ENCODE data around the gene PRDM10. TPM values are rescaled to one million over a fixed set of nuclear protein-coding genes. Genes with fewer than 3 reads are reported as not detected.
"Not testable (repeated sequence)": the region's sequence is repeated elsewhere in the genome, so short reads cannot be mapped to it uniquely, and the experiment has no call there.

PRDM10 gene
- total RNA-seq, 1 donor from 2014 or later: 4.9 TPM

- intact Hi-C loops (cut with DNase I): no loop called here
- DNase-seq: no peak
- ATAC-seq (ENCODE audit: poor library complexity): no peak
These were observed 20.2 kb upstream of the PRDM10 start for GRCh38 chr11:130022799-130023198.

DNA sequence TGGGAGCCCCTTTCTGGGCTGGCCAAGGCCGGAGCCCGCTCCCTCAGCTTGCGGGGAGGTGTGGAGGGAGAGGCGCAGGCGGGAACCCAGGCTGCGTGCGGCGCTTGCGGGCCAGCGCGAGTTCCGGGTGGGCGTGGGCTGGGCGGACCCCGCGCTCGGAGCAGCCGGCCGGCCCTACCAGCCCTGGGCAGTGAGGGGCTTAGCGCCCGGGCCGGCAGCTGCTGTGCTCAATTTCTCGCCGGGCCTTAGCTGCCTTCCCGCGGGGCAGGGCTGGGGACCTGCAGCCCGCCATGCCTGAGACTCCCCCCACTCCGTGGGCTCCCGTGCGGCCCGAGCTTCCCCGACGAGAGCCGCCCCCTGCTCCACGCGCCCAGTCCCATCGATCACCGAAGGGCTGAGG, 19.0 kb upstream of the PRDM10 start:
- ATAC-seq (ENCODE audit: poor library complexity); DNase-seq; intact Hi-C loops (cut with DNase I): not testable (repeated sequence)

DNA sequence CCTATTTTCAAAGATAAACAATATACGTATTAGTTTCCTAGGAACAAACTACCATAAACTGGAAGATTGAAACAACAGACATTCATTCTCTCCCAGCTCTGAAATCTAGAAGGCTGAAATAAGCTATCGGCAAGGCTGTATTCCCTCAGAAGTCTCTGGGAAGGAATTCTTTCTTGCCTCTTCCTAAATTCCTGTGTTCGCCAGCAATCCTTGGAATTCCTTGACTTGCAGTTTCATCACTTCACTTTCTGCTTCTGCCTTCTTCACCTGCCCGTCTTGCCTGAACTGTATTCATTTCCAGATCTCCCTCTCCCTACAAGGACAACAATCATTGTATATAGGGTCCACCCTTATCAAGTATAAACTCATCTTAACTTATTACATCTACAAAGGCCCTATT, 17.7 kb upstream of the PRDM10 start:
- ATAC-seq (ENCODE audit: poor library complexity): no peak
- intact Hi-C loops (cut with DNase I): no loop called here
- DNase-seq: no peak

DNA sequence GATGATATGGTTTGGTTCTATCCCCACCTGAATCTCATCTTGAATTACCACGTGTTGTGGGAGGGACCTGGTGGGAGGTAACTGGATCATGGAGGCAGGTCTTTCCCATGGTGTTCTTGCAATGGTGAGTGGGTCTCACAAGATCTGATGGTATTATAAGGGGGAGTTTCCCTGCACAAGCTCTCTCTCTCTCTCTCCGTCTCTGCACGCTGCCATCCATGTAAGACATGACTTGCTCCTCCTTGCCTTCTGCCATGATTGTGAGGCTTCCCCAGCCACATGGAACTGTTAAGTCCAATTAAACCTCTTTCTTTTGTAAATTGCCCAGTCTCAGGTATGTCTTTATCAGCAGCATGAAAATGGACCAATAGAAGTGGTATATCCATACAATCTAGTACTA, 13.2 kb upstream of the PRDM10 start:
- DNase-seq; intact Hi-C loops (cut with DNase I); ATAC-seq (ENCODE audit: poor library complexity): not testable (repeated sequence)

DNA sequence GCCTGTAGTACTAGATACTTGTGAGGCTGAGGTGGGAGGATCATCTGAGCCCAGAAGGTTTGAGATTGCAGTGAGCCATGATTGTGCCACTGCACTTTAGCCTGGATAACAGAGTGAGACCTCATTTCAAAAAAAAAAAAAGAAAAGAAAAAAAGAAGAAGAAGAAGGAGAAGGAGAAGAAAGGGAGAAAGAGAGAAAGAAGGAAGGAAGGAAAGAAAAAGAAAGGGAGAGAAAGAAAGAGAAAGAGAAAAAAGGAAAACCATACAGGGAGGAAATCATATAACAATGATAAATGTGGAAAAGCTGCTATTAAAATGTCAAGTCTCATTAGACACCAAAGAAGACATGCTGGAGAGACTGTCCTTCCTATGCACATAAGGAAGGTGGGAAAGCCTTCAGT, 5.7 kb upstream of the PRDM10 start:
- DNase-seq (no peak), ATAC-seq (ENCODE audit: poor library complexity) (no peak)
- intact Hi-C loops (cut with DNase I): no loop called here

- intact Hi-C loops (cut with DNase I): no loop called here
- DNase-seq (no peak), ATAC-seq (ENCODE audit: poor library complexity) (no peak)
These were observed 4.3 kb upstream of the PRDM10 start for GRCh38 chr11:130006929-130007328.

DNA sequence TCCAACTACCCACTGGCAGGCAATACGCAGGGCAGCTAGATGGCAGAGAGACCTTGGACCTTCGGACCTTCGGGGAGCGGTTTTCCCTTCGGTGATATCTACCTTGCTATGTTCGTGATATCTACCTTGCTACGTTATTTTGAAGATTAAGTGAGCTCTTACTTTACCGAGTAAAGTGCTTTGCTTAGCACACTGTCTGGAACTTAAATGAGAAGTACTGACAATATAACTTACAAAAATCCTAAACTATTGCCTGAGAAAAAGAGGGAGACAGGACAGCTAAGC, 1.0 kb upstream of the PRDM10 start:
- ATAC-seq (ENCODE audit: poor library complexity): no peak
- DNase-seq: no peak
- intact Hi-C loops (cut with DNase I): loop anchor here (2.0 kb wide), 1 partner anchor 67 kb away; no protein-coding TSS in a partner anchor

GRCh38 chr11:130002846-130003716, 446 bp upstream of the PRDM10 start:
- DNase-seq: peak; percentile 96
- intact Hi-C loops (cut with DNase I): loop anchor here (2.0 kb wide), 1 partner anchor 68 kb away; no protein-coding TSS in a partner anchor
- peak; percentile 91 for ATAC-seq (ENCODE audit: poor library complexity)

DNA sequence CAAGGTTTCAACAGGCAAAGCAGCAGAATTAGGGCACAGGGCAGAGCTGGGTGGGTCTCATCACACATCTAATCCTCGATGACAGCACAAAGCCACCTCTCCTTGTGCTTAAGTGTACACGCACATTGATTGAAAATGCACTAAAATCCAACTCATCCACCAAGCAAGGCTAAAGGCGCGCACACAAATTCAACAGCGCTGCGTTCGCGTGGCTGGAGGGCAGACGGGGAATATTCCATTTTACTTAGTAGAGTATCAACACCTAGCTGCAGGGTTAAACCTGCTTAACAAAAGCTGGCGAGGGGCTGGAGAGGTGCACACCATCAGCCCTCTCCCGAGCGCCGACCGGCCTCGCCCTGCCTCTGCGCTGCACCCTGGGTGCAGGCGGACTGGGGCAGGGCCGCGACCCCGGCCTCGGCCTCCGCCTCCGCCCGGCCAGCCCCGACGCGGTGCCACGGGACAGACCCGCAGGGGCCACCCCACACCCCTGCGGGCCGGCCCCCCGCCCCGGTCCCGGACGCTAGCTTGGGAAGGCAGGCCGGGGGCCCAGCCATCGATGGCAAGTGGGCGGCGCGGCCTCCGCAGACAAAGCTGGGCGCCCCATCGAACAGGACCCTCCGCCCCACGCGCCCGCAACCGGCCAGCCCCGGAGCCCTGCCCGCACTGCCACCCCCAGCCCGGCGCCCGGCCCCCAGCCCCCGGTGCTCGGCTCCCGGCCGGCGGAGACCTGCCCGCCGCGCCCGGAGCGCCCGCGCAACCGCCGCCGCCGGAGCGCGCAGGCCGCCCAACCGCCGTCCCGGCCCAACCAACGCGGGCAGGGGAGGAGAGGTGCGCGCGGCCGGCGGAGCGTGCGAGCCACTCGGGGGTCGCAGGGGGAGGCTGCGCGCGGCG, 929 bp downstream of the PRDM10 start:
- DNase-seq (peak; percentile 63), ATAC-seq (ENCODE audit: poor library complexity) (peak; percentile 53)
- intact Hi-C loops (cut with DNase I): loop anchor here (2.0 kb wide), 1 partner anchor 69 kb away; no protein-coding TSS in a partner anchor

DNA sequence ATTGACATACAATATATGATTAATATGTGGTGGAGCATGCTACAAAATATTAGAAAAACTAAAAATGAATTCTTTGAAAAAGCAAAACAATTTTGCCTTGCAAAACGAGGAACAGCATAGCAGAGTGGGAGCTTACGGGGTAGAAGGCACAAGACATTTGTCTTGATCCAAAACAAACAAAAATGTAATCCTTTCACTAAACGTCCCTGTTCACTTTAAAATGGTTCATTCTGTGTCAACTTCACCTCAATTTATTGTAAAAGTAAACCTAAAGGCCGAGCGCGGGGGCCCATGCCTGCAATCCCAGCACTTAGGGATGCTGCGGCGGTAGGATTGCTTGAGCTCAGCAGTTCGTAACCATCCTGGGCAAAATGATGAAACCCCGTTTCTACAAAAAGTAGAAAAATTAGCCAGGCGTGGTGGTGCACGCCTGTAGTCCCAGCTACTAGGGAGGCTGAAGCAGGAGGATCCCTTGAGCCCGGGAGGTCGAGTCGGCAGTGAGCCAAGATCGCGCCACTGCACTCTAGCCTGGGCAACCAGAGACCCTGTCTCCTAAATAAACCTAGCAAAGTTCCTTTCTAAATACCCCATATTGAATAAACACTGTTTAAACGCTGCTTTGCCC, 2.0 kb downstream of the PRDM10 start:
- intact Hi-C loops (cut with DNase I): no loop called here
- ATAC-seq (ENCODE audit: poor library complexity): no peak

DNA sequence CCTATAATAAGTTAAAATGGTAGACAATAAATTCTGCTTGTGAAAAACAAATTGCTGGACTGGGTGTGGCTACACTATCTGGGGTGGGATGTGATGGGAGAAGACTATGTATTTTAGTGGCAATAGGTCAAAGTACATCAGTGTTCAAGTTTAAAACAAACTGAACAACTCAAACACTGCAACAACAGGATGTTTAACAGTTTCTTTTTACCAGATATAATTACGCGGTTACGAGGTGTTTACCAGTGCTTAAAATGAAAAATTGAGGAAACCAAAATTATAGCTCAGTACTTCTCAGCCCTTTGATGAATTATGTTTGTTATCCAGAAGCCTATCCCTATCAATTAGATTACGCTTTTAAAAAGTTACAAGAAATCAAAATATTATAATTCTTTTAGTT, 3.2 kb downstream of the PRDM10 start:
- DNase-seq: no peak
- intact Hi-C loops (cut with DNase I): loop anchor here (10.0 kb wide), 1 partner anchor 125 kb away; no protein-coding TSS in a partner anchor
- no peak for ATAC-seq (ENCODE audit: poor library complexity)

More for the DNA sequence above, 2.0 kb downstream of the PRDM10 start:
- DNase-seq: no peak

GRCh38 chr11:129998905-129999304, 3.7 kb downstream of the PRDM10 start:
- intact Hi-C loops (cut with DNase I): loop anchor here (10.0 kb wide), 1 partner anchor 126 kb away; no protein-coding TSS in a partner anchor
- DNase-seq: no peak
- no peak for ATAC-seq (ENCODE audit: poor library complexity)

DNA sequence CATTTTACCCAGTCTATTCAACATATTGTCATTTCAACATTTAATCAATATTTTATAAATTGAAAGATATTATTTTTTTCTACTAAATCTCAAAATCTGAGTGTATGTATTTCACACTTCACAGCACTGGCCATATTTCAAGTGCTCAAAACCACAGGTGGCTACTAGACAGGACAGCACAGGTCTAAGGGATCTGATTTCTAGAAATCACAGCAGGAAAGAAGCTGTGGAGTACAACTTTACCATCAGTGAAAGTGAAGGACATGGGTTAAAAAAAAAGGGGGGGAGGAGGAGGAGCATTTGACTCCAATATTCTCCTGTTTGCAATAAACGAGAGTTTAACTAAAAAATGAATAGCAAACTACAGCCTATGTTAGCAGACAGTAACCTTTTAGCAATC, 4.5 kb downstream of the PRDM10 start:
- DNase-seq (no peak), ATAC-seq (ENCODE audit: poor library complexity) (no peak)
- intact Hi-C loops (cut with DNase I): loop anchor here (10.0 kb wide), 1 partner anchor 127 kb away; no protein-coding TSS in a partner anchor

DNA sequence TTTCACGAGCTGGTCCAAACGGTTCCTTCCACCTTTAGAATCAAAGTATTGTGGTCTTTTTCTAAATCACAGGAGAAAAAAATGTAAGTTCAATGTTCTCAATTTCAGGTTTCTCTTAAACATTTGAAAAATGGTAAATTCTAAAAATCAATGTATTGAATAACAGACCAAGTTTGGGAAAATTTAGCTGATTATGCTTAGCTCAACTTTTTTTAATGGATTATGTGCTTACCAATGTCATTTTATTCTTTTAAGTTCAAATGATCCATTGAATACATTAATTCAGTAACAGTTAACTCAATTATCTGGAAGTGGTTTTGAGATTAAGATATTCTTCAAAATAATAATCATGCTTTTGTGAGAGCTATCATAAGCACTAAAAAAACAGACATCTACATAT, 5.1 kb downstream of the PRDM10 start:
- ATAC-seq (ENCODE audit: poor library complexity) (no peak), DNase-seq (no peak)
- intact Hi-C loops (cut with DNase I): loop anchor here (10.0 kb wide), 1 partner anchor 127 kb away; no protein-coding TSS in a partner anchor

- intact Hi-C loops (cut with DNase I): loop anchor here (10.0 kb wide), 1 partner anchor 129 kb away; no protein-coding TSS in a partner anchor
- ATAC-seq (ENCODE audit: poor library complexity): peak; percentile 42
- DNase-seq: no peak
These were observed 6.3 kb downstream of the PRDM10 start for GRCh38 chr11:129996113-129996870.

GRCh38 chr11:129995163-129995562, 7.5 kb downstream of the PRDM10 start:
- intact Hi-C loops (cut with DNase I): loop anchor here (10.0 kb wide), 1 partner anchor 130 kb away; no protein-coding TSS in a partner anchor
- DNase-seq (no peak), ATAC-seq (ENCODE audit: poor library complexity) (no peak)

- ATAC-seq (ENCODE audit: poor library complexity): peak; percentile 72
- DNase-seq: no peak
- intact Hi-C loops (cut with DNase I): loop anchor here (10.0 kb wide), 1 partner anchor 132 kb away; no protein-coding TSS in a partner anchor
These were observed 10.3 kb downstream of the PRDM10 start for GRCh38 chr11:129992161-129992944.
